ENCODE results near the gene NAV2. TPM values are rescaled to one million over a fixed set of nuclear protein-coding genes. Genes with fewer than 3 reads are reported as not detected.
A peak's percentile ranks its signal among the peaks of the same experiment; 100 is the strongest.

Gene NAV2
- polyA plus RNA-seq, 1 experiment: 5.1 TPM

DNA sequence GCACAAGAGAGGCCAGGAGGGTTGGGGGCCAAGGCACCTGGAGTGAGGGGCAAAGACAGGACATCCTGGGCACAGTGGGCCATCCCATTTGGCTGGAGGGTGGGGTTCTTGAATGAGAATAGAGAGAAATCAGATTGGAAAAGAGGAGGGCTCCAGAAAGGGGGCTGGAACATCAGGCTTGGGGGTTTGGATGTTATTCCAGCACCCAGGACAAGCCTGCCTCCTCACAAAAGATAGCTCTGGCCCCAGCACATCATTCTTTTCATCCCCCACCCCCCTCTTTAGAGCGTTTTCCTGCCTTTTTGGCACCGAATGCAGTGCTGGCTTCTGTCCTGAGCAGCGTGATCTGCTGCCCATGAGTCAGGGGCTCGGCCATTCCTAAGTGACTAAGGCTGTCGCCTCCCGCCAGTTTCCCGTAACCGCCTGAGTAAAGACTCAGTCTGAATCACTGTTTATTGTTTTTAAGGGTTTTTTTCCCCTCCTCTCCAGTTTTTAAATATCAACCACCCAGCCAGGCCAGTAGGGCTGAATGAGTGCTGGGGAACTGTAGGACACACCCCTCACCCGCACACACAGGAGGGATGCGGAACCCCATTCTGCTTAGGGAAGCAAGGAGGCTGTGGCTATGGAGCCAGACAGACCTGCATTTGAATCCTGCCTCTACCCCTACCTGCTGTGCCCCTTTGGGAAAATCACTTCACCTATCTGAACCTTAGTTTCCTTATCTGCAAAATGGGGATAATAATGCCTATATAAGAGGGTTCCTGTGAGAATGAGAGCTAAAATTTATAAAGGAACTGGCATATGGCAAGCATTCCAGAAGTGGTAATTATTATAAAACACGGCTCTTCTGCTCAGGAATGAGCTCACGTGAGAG is 32.4 kb upstream of the NAV2 start:
- TF ChIP-seq, protein P1, sequence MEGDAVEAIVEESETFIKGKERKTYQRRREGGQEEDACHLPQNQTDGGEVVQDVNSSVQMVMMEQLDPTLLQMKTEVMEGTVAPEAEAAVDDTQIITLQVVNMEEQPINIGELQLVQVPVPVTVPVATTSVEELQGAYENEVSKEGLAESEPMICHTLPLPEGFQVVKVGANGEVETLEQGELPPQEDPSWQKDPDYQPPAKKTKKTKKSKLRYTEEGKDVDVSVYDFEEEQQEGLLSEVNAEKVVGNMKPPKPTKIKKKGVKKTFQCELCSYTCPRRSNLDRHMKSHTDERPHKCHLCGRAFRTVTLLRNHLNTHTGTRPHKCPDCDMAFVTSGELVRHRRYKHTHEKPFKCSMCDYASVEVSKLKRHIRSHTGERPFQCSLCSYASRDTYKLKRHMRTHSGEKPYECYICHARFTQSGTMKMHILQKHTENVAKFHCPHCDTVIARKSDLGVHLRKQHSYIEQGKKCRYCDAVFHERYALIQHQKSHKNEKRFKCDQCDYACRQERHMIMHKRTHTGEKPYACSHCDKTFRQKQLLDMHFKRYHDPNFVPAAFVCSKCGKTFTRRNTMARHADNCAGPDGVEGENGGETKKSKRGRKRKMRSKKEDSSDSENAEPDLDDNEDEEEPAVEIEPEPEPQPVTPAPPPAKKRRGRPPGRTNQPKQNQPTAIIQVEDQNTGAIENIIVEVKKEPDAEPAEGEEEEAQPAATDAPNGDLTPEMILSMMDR (IDR thresholded peaks at IDR 0.05; ENCODE audit: low read depth, low read length): 0 out of 2 replicates have a peak, but pooled peaks have one; percentile 19
- Histone ChIP-seq H3K27me3 (ENCODE audit: control insufficient read depth, insufficient read depth, low read length) (peaks cover 2% of the 10 kb centered on the region), H3K27ac (ENCODE audit: low read depth, low read length) (peak overlapping the region; percentile 83), H3K9me3 (ENCODE audit: control insufficient read depth, insufficient read depth, low read length) (no peaks in the 10 kb centered on the region), H3K4me3 (ENCODE audit: low read depth, low read length) (0 out of 2 replicates have a peak overlapping the region, but pooled peaks have one; percentile 1)
- POLR2A ChIA-PET: interaction anchor here (0.6 to 2.2 kb wide), 4 partner anchors 32 to 482 kb away, joined by 3 to 12 read pairs (median 4); partner anchors contain the start of gene NAV2
- DNase-seq (ENCODE audit: low read depth, low spot score): peak; percentile 94
- CTCF ChIA-PET: interaction anchor here (0.9 kb wide), 1 partner anchor 63 kb away, joined by 3 read pairs; no protein-coding TSS in a partner anchor

DNA sequence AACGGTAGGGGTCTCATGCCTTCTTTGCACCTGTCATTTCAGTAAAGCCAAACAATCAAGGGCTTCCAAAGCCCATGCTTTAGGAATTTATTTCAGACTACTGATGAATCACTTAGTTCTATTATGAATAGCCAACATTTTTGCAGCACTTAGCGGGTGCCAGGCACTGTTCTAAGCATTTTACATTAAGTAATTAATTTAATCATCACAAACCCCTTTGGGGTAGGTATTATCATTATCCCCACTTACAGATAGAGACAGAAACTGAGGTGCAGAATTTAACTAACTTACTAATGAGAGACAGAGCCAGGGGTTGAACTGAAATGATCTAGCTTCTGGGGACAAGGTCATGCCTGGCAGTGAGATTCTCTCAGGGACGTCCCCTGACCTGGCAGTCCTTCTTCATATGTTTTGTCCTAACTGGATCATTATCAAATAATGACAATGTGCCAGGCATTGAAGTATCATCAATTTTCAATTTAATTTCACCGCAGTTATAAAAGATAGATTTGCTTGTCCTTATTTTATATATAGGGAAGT is 31.7 kb upstream of the NAV2 start:
- ChIA-PET CTCF (interaction anchor here (0.9 kb wide), 1 partner anchor 62 kb away, joined by 3 read pairs; no protein-coding TSS in a partner anchor), POLR2A (interaction anchor here (2.2 kb wide), 1 partner anchor 34 kb away, joined by 12 read pairs; no protein-coding TSS in a partner anchor)
- peak overlapping the region; percentile 57 for H3K27ac ChIP-seq (ENCODE audit: low read depth, low read length)
- H3K4me3 ChIP-seq (ENCODE audit: low read depth, low read length): no peak overlapping the region
- no peaks in the 10 kb centered on the region for H3K9me3 ChIP-seq (ENCODE audit: control insufficient read depth, insufficient read depth, low read length)
- TF ChIP-seq, protein P1 (IDR thresholded peaks at IDR 0.05; ENCODE audit: low read depth, low read length): no peak
- DNase-seq (ENCODE audit: low read depth, low spot score): no peak
- H3K27me3 ChIP-seq (ENCODE audit: control insufficient read depth, insufficient read depth, low read length): peaks cover 2% of the 10 kb centered on the region

DNA sequence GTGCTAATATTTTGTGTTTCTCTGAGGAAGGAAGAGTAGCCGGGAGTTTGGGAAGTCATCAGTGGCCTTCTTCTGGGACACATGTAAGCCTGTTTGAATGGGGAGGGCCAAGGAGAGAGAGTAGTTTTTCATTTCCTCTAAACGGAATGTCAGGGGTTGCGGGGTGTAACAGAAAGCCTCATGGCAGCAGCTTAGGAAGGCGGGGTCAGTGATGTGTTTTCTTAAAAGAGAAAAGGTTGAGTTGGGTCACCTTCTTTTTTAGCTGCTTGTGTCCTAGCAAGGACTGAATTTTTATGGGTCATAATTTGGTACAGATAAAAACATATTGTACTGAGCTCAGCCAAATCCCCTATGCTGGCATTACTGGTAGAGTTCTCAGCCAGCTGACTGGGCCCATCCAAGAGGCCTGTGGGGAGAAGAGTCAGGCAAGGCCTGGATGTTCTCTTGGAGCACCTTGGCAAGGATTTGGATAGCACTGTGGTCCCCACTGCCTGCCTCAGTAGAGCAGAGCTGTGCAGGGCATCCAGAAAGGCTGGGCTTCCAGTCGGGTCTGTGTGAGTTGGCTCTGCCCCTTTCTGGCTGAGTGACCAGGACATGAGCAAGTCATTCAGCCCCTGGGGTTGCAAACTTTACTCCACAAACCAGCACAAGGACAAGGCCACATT is 29.4 kb upstream of the NAV2 start:
- DNase-seq (ENCODE audit: low read depth, low spot score): no peak
- TF ChIP-seq, protein P1 (IDR thresholded peaks at IDR 0.05; ENCODE audit: low read depth, low read length): no peak
- H3K27ac ChIP-seq (ENCODE audit: low read depth, low read length): no peak overlapping the region
- H3K4me3 ChIP-seq (ENCODE audit: low read depth, low read length): no peak overlapping the region
- ChIA-PET POLR2A (no interaction called here), CTCF (interaction anchor here (1.4 to 1.5 kb wide), 2 partner anchors 126 to 220 kb away, joined by 3 to 4 read pairs; no protein-coding TSS in a partner anchor)
- H3K9me3 ChIP-seq (ENCODE audit: control insufficient read depth, insufficient read depth, low read length): no peaks in the 10 kb centered on the region
- no peaks in the 10 kb centered on the region for H3K27me3 ChIP-seq (ENCODE audit: control insufficient read depth, insufficient read depth, low read length)

DNA sequence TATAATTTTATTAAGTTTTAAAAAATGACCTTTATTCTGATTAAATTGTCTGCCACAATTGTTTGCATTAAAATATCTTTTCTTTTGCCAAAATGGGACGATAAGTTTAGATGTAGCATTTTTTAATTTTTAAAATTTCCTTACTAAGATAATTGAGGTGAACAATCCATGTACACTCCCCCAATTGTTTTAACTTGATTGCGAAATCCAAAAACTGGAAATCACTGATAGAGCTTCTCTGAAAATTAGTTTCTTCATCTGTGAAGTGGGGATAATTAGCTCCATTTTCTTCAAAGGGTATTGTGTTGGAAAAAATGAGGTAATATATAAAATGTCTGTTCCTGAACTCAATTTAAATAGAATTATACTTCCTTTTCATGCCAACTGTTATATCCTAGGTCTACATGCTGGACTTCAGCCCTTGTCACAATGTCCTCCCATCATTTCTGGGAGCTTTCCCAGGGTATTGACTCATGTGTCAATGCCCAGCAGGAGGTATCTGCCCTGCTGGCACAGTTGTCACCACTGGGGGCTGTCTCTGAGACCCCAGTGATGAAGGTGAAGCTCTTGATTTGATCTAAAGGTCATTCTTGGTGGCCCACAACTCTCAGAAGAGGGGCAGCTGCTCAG is 28.7 kb upstream of the NAV2 start:
- no peak overlapping the region for H3K4me3 ChIP-seq (ENCODE audit: low read depth, low read length)
- no peak for DNase-seq (ENCODE audit: low read depth, low spot score)
- POLR2A ChIA-PET: no interaction called here
- H3K27me3 ChIP-seq (ENCODE audit: control insufficient read depth, insufficient read depth, low read length): no peaks in the 10 kb centered on the region
- no peaks in the 10 kb centered on the region for H3K9me3 ChIP-seq (ENCODE audit: control insufficient read depth, insufficient read depth, low read length)
- H3K27ac ChIP-seq (ENCODE audit: low read depth, low read length): no peak overlapping the region
- TF ChIP-seq, protein P1 (IDR thresholded peaks at IDR 0.05; ENCODE audit: low read depth, low read length): no peak
- CTCF ChIA-PET: interaction anchor here (0.7 to 1.5 kb wide), 3 partner anchors 127 to 247 kb away, joined by 3 to 4 read pairs (median 3); no protein-coding TSS in a partner anchor
